Testis (tissue), 3 donors: ENCODE data around the gene NOL12. TPM values are rescaled to one million over a fixed set of nuclear protein-coding genes. Genes with fewer than 3 reads are reported as not detected.
A peak's percentile ranks its signal among the peaks of the same experiment; 100 is the strongest.

Experiments
- DNase-seq: peaks from one replicate; pipeline ENCODE4 v3.0.0-alpha.2; 2019
- H3K27ac ChIP-seq, 2 donors: fragments of 200-600 bp; sonication (generic); one replicate each; pipeline ENCODE4 v1.5.1; 2019
- H3K27me3 ChIP-seq: fragments of 200-600 bp; sonication (generic); one replicate; pipeline ENCODE4 v1.5.1; 2019
- H3K36me3 ChIP-seq: fragments of 200-600 bp; sonication (generic); one replicate; pipeline ENCODE4 v1.5.1; 2017; ENCODE audit warnings: low read depth; ENCODE audit errors: missing control alignments
- H3K4me1 ChIP-seq: fragments of 200-600 bp; sonication (generic); one replicate; pipeline ENCODE4 v1.5.1; 2019
- H3K4me3 ChIP-seq, 2 donors: fragments of 200-600 bp; sonication (generic); one replicate each; pipeline ENCODE4 v1.5.1; 2017 to 2019
- H3K9me3 ChIP-seq: fragments of 200-600 bp; sonication (generic); one replicate; pipeline ENCODE4 v1.5.1; 2017
- POLR2A ChIP-seq: fragments of 450-650 bp; IDR thresholded peaks from one replicate; pipeline ENCODE4 v1.6.1; 2017; ENCODE audit warnings: antibody characterized with exemption, mild to moderate bottlenecking, moderate library complexity
- WGBS, 2 donors: methylation state at CpG; one replicate each; pipeline ENCODE4 v1.1.5; 2018; 5-methylcytosine and 5-hydroxymethylcytosine counted together
- intact Hi-C: fragments of 100-400 bp; cut with DNase I; formaldehyde crosslinking; loops from one replicate; pipeline ENCODE4 v1.15.1; 2023; ENCODE audit warnings: low total_unique reads
- polyA plus RNA-seq: library from polyadenylated mRNA; stranded (reverse); fragments of 350-450 nt; fragmentation: Illumina TruSeq; extraction: RNeasy Lipid Tissue Mini Kit (QIAGEN cat#74804); gene quantifications from one replicate; pipeline ENCODE4 v1.2.3, GENCODE V29; 2014; ENCODE audit warnings: low read depth, low replicate concordance; ENCODE audit not compliant: insufficient read depth
- total RNA-seq, 2 donors: library from RNA; depleted of rRNA; stranded (reverse); fragments of >200 nt; gene quantifications; one replicate each; pipeline ENCODE4 v1.2.3, GENCODE V29; 2016
- TF ChIP-seq, protein P1 (sequence below), 3 experiments: fragments of 450-650 bp in 2 of 3; fragments of 200-600 bp in 1 of 3; sonication (generic) in 1 of 3; IDR thresholded peaks; one replicate each; pipeline ENCODE4 v1.5.1; 2016 to 2019; ENCODE audit warnings: antibody characterized with exemption in 3 of 3, mild to moderate bottlenecking in 2 of 3, moderate library complexity in 1 of 3

The NOL12 gene
- total and polyA plus RNA-seq, 3 donors from 2014 or later, result 46.6 to 76.2 (median 51.2) TPM

DNA sequence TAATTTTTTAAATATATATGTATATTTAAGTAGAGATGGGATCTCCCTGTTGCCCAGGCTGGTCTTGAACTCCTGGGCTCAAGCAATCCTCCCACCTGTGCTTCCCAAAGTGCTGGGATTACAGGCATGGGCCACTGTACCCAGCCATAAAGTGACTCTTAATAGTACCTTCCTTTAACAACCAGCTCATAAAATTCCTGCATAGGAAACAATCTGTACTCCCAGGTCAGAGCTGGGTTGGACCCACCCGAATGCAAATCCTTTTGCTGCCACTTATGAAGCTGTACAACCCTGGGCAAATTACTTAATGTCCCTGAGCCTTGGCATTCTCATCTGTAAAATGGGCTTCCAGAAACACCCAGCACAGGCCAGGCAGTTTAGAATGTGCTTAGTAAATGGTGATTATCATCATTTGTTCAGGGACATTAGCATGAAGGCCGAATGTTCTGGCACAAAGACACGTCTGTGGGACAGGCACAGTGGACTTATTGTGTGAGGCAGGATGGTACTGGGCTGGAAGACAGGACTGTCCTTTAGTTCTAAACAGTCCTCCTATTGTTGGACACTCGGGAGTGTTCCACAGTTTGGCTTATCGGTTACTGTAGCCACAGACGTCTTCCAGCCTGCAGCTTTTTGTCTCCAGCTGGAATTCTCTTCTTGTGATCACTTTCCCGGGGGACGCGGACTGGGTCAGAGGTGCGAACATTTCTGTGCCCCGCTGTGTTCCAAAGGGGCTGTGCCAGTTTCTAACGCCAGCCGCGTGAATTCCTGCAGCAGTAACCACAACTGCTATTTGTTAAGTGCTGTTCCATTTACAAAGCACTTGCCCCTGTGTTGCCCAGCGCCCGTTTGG lies 21.7 kb upstream of the NOL12 start:
- H3K27ac ChIP-seq, result peak overlapping the region in 1 of 2 donors; percentile 69
- H3K4me1 ChIP-seq, result peaks cover 37% of the 10 kb centered on the region
- DNase-seq, result peak; percentile 93
- no peaks in the 10 kb centered on the region for H3K9me3 ChIP-seq
- H3K4me3 ChIP-seq, result no peak overlapping the region
- 47 to 48% methylated on average over 15 to 16 of the region's 16 CpGs for WGBS, 2 donors
- intact Hi-C loops, result loop anchor here (10.0 kb wide), 1 partner anchor 130 kb away; no protein-coding TSS in a partner anchor
- no peaks in the 10 kb centered on the region for H3K36me3 ChIP-seq
- H3K27me3 ChIP-seq, result no peaks in the 10 kb centered on the region
- TF ChIP-seq, protein P1, sequence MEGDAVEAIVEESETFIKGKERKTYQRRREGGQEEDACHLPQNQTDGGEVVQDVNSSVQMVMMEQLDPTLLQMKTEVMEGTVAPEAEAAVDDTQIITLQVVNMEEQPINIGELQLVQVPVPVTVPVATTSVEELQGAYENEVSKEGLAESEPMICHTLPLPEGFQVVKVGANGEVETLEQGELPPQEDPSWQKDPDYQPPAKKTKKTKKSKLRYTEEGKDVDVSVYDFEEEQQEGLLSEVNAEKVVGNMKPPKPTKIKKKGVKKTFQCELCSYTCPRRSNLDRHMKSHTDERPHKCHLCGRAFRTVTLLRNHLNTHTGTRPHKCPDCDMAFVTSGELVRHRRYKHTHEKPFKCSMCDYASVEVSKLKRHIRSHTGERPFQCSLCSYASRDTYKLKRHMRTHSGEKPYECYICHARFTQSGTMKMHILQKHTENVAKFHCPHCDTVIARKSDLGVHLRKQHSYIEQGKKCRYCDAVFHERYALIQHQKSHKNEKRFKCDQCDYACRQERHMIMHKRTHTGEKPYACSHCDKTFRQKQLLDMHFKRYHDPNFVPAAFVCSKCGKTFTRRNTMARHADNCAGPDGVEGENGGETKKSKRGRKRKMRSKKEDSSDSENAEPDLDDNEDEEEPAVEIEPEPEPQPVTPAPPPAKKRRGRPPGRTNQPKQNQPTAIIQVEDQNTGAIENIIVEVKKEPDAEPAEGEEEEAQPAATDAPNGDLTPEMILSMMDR (IDR thresholded peaks at IDR 0.05), result no peak
- TF ChIP-seq POLR2A, result no peak

DNA sequence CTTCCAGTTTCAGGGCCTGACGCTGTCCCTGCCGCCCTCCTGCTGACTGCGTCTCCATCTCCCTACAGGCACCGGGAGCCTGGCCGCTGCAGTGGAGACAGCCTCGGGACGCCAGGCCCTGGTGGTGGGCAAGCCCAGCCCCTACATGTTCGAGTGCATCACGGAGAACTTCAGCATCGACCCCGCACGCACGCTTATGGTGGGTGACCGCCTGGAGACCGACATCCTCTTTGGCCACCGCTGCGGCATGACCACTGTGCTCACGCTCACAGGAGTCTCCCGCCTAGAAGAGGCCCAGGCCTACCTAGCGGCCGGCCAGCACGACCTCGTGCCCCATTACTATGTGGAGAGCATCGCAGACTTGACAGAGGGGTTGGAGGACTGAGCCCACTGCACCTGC lies 20.7 kb upstream of the NOL12 start:
- TF ChIP-seq POLR2A, result no peak
- TF ChIP-seq, protein P1 (IDR thresholded peaks at IDR 0.05), result no peak
- H3K27me3 ChIP-seq, result no peaks in the 10 kb centered on the region
- no peaks in the 10 kb centered on the region for H3K9me3 ChIP-seq
- H3K4me3 ChIP-seq, result no peak overlapping the region
- peaks cover 27% of the 10 kb centered on the region for H3K4me1 ChIP-seq
- intact Hi-C loops, result loop anchor here (10.0 kb wide), 1 partner anchor 129 kb away; no protein-coding TSS in a partner anchor
- peak overlapping the region; percentile 2 to 69 for H3K27ac ChIP-seq
- no peaks in the 10 kb centered on the region for H3K36me3 ChIP-seq
- WGBS, 2 donors, result 74 to 91% methylated on average over 21 to 24 of the region's 24 CpGs
- DNase-seq, result no peak

DNA sequence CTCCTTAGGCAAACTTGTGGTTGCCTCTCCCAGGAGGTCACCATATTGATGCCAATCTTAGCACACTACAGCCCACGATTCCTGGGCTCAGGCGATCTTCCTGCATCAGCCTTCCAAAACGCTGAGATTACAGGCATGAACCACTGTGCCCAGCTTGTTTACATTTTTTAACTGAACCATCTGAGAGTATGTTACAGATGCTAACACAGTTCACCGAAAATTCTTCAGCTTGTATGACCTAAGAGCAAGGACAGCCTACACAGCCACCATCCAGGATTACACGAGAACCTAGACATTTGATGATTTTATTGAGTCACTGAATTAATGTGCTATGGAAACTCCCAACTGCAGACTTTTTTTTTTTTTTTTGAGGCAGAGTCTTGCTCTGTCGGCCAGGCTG lies 16.6 kb upstream of the NOL12 start:
- H3K36me3 ChIP-seq, result no peaks in the 10 kb centered on the region

DNA sequence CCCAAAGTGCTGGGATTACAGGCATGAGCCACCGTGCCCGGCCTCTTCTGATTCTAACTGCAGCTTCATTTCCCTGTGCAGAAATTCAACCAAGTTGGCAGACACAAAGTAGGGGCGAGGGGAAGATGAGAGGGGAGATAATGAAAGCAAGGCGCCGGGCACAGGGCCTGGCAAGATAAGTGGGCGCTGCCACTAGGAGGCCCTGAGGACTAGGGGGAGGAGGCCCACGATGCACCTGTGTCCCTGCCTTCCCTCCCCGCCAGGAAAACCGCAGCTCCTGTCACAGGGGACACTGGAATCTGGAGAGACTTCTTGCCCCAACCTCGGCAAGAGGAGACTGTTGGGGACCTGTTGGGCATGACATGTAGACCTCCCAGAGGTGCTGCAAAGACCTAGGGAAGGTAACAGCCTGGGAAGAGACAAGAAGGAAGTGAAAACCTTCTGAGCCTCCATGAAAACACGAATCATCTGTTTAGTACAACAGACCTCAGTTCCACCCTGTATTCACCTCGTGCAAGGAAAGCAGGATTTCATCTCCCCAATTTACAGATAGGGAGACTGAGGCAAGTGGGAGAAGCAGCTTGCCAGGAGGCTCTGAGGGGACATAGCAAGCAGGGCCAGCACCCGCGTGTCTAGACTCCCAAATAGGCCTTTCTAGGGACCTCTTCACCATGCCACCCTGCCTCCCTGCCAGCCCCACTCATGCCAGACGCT lies 13.8 kb upstream of the NOL12 start:
- Histone ChIP-seq H3K4me3 (no peak overlapping the region), H3K9me3 (no peaks in the 10 kb centered on the region), H3K27ac (no peak overlapping the region), H3K4me1 (peaks cover 18% of the 10 kb centered on the region), H3K36me3 (no peaks in the 10 kb centered on the region), H3K27me3 (no peaks in the 10 kb centered on the region)
- intact Hi-C loops, result no loop called here
- 73 to 87% methylated on average over 13 to 15 of the region's 15 CpGs for WGBS, 2 donors
- TF ChIP-seq, protein P1 (IDR thresholded peaks at IDR 0.05), result no peak
- no peak for TF ChIP-seq POLR2A
- no peak for DNase-seq

More for the DNA sequence above, 16.6 kb upstream of the NOL12 start:
- intact Hi-C loops, result loop anchor here (10.0 kb wide), 1 partner anchor 125 kb away; no protein-coding TSS in a partner anchor
- DNase-seq, result no peak
- H3K27me3 ChIP-seq, result no peaks in the 10 kb centered on the region
- H3K9me3 ChIP-seq, result no peaks in the 10 kb centered on the region
- no peak overlapping the region for H3K27ac ChIP-seq
- peaks cover 12% of the 10 kb centered on the region for H3K4me1 ChIP-seq
- no peak overlapping the region for H3K4me3 ChIP-seq
- TF ChIP-seq, protein P1 (IDR thresholded peaks at IDR 0.05), result no peak
- no peak for TF ChIP-seq POLR2A
- 84 to 87% methylated on average over 6 of the region's 6 CpGs for WGBS, 2 donors
